IMR-90 (cell line): ENCODE measurements around the gene DCD. TPM values are rescaled to one million over a fixed set of nuclear protein-coding genes. Genes with fewer than 3 reads are reported as not detected.

Experiments
- ATAC-seq: fragments of 200-7000 bp; cut with Tn5 transposase; 2 replicates; pipeline ENCODE4 v1.9.1; 2020; ENCODE audit warnings: low read depth, mild to moderate bottlenecking, moderate library complexity
- BruUV-seq: library from RNA; stranded (reverse); fragments of 400-500 nt; replicated peaks from 2 replicates; lab custom pipeline; 2021; lab: Mats Ljungman, UMichigan
- CTCF ChIA-PET: fragments of 300-600 bp; formaldehyde crosslinking; extraction: SDS; loops from one replicate; lab custom pipeline; 2021; ENCODE audit warnings: antibody characterized with exemption; lab: Yijun Ruan, JAX
- POLR2A ChIA-PET: fragments of 300-600 bp; sonication (Branson Sonifier 250); formaldehyde crosslinking; loops from one replicate; lab custom pipeline; 2022; ENCODE audit warnings: antibody characterized with exemption; ENCODE audit not compliant: unreplicated experiment; lab: Charles Lee
- DNase-seq: peaks from one replicate; pipeline ENCODE4 v3.0.0; 2013
- H2AFZ ChIP-seq: replicated peaks from 2 replicates; pipeline ENCODE3; 2013; ENCODE audit warnings: low read length, mild to moderate bottlenecking; ENCODE audit not compliant: poor library complexity
- H2AK5ac ChIP-seq: 2 replicates; pipeline ENCODE4 v1.6.1; 2013; ENCODE audit warnings: low read depth, low read length, inconsistent platforms
- H2AK9ac ChIP-seq: replicated peaks from 2 replicates; pipeline ENCODE3; 2013; ENCODE audit warnings: mild to moderate bottlenecking, low read depth, low read length, moderate library complexity; ENCODE audit not compliant: poor library complexity
- H2BK120ac ChIP-seq: 2 replicates; pipeline ENCODE4 v1.6.1; 2013; ENCODE audit warnings: low read depth, low read length, inconsistent platforms
- H2BK15ac ChIP-seq: 3 replicates; pipeline ENCODE4 v1.6.1; 2013; ENCODE audit warnings: low read depth, low read length, inconsistent platforms
- H2BK20ac ChIP-seq: 2 replicates; pipeline ENCODE4 v1.6.1; 2013; ENCODE audit warnings: low read depth, mild to moderate bottlenecking, inconsistent platforms, low read length, moderate library complexity
- H2BK5ac ChIP-seq: 2 replicates; pipeline ENCODE4 v1.6.1; 2013; ENCODE audit warnings: mild to moderate bottlenecking, low read depth, low read length, inconsistent platforms; ENCODE audit not compliant: poor library complexity, severe bottlenecking
- H3K14ac ChIP-seq: replicated peaks from 2 replicates; pipeline ENCODE4 v1.6.1; 2013; ENCODE audit warnings: low read depth, low read length, inconsistent platforms
- H3K18ac ChIP-seq: 2 replicates; pipeline ENCODE4 v1.6.1; 2013; ENCODE audit warnings: low read depth, low read length, control low read depth
- H3K23ac ChIP-seq: 2 replicates; pipeline ENCODE4 v1.6.1; 2013; ENCODE audit warnings: low read depth, low read length, inconsistent platforms
- H3K27ac ChIP-seq: 2 replicates; pipeline ENCODE4 v1.5.1; 2013; ENCODE audit warnings: mild to moderate bottlenecking, control low read depth, low read length; ENCODE audit not compliant: insufficient read depth
- H3K27me3 ChIP-seq: 2 replicates; pipeline ENCODE4 v1.6.1; 2013; ENCODE audit warnings: low read length; ENCODE audit not compliant: control insufficient read depth, insufficient read depth
- H3K36me3 ChIP-seq: 2 replicates; pipeline ENCODE4 v1.6.1; 2013; ENCODE audit warnings: low read length, mixed read lengths; ENCODE audit not compliant: control insufficient read depth, insufficient read depth
- H3K4ac ChIP-seq: 2 replicates; pipeline ENCODE4 v1.6.1; 2013; ENCODE audit warnings: low read depth, low read length, inconsistent platforms
- H3K4me1 ChIP-seq: 2 replicates; pipeline ENCODE4 v1.6.1; 2013; ENCODE audit warnings: low read length, mixed read lengths; ENCODE audit not compliant: control insufficient read depth, insufficient read depth
- H3K4me2 ChIP-seq: 2 replicates; pipeline ENCODE4 v1.6.1; 2013; ENCODE audit warnings: low read depth, mild to moderate bottlenecking, control low read depth, low read length, moderate library complexity
- H3K4me3 ChIP-seq: 2 replicates; pipeline ENCODE4 v1.5.1; 2013; ENCODE audit warnings: low read depth, mild to moderate bottlenecking, control low read depth, low read length, moderate library complexity; ENCODE audit not compliant: insufficient read depth
- H3K56ac ChIP-seq: 2 replicates; pipeline ENCODE4 v1.6.1; 2013; ENCODE audit warnings: low read length, inconsistent platforms; ENCODE audit not compliant: insufficient read depth; ENCODE audit errors: extremely low read depth
- H3K79me1 ChIP-seq, 2 experiments: 2 replicates each; pipeline ENCODE4 v1.6.1; 2013; ENCODE audit warnings: low read length in 2 of 2, inconsistent platforms in 1 of 2, low read depth in 1 of 2
- H3K9ac ChIP-seq: 2 replicates; pipeline ENCODE4 v1.6.1; 2013; ENCODE audit warnings: low read depth, low read length, control low read depth
- H3K9me1 ChIP-seq: 2 replicates; pipeline ENCODE4 v1.6.1; 2013; ENCODE audit warnings: low read length, inconsistent platforms; ENCODE audit not compliant: insufficient read depth
- H3K9me3 ChIP-seq: 2 replicates; pipeline ENCODE4 v1.6.1; 2013; ENCODE audit warnings: low read length; ENCODE audit not compliant: control insufficient read depth, insufficient read depth
- H4K20me1 ChIP-seq: 2 replicates; pipeline ENCODE4 v1.6.1; 2013; ENCODE audit warnings: low read length, inconsistent platforms; ENCODE audit not compliant: insufficient read depth
- H4K5ac ChIP-seq: 2 replicates; pipeline ENCODE4 v1.6.1; 2013; ENCODE audit warnings: mild to moderate bottlenecking, low read depth, low read length, control low read depth
- H4K8ac ChIP-seq, 2 experiments: 2 replicates each; pipeline ENCODE4 v1.6.1; 2013; ENCODE audit warnings: low read depth in 2 of 2, low read length in 2 of 2, control low read depth in 1 of 2, inconsistent platforms in 1 of 2
- H4K91ac ChIP-seq: 2 replicates; pipeline ENCODE4 v1.6.1; 2013; ENCODE audit warnings: low read depth, low read length, inconsistent platforms; ENCODE audit not compliant: insufficient read depth
- CEBPB ChIP-seq: IDR thresholded peaks from 2 replicates; pipeline ENCODE4 v1.6.1; 2012; ENCODE audit warnings: low read depth, low read length, improper control_type of control experiment
- CHD1 ChIP-seq: IDR thresholded peaks from 2 replicates; pipeline ENCODE4 v1.6.1; 2012; ENCODE audit warnings: low read depth, low read length, improper control_type of control experiment
- FOS ChIP-seq: fragments of 150-350 bp; IDR thresholded peaks from 2 replicates; pipeline ENCODE4 v1.6.1; 2016; ENCODE audit warnings: low read depth, low read length
- NFE2L2 ChIP-seq: fragments of 150-350 bp; IDR thresholded peaks from 2 replicates; pipeline ENCODE4 v1.6.1; 2016; ENCODE audit warnings: low read depth, mild to moderate bottlenecking, low read length
- WGBS, 2 experiments: methylation state at CpG; one replicate each; pipeline versions ENCODE4 v1.1.5 to v1.1.7; 2013; ENCODE audit warnings: missing lambda C conversion rate in 2 of 2; ENCODE audit not compliant: insufficient read length in 1 of 2; ENCODE audit errors: extremely low coverage in 2 of 2; 5-methylcytosine and 5-hydroxymethylcytosine counted together
- dilution Hi-C: fragments of 300-500 bp; cut with HindIII; formaldehyde crosslinking; loops from one replicate; pipeline ENCODE4 v1.14.3; 2018; ENCODE audit warnings: low sequenced_read_pairs; ENCODE audit not compliant: unreplicated experiment
- in situ Hi-C: fragments of 300-500 bp; cut with MboI; formaldehyde crosslinking; loops from 3 replicates; pipeline ENCODE4 v1.14.3; 2019; ENCODE audit warnings: low sequenced_read_pairs, inconsistent platforms, mixed read lengths
- intact Hi-C: fragments of 100-400 bp; cut with micrococcal nuclease; formaldehyde crosslinking; loops from 2 replicates; pipeline ENCODE4 v1.10.0; 2022
- polyA plus RNA-seq, 3 experiments: library from polyadenylated mRNA; depleted of rRNA; stranded (reverse); fragments of >200 nt; gene quantifications; 2 replicates each; pipeline ENCODE4 v1.2.3, GENCODE V29; 2012; ENCODE audit warnings: low replicate concordance in 1 of 3
- total RNA-seq: library from RNA; depleted of rRNA; stranded (reverse); fragments of >200 nt; gene quantifications from 2 replicates; pipeline ENCODE4 v1.2.3, GENCODE V29; 2012
- TF ChIP-seq, protein P1 (sequence below): fragments of 150-350 bp; IDR thresholded peaks from 2 replicates; pipeline ENCODE4 v1.6.1; 2017; ENCODE audit warnings: mild to moderate bottlenecking, antibody characterized with exemption, low read length, low read depth

The DCD gene
- total and polyA plus RNA-seq, 2 of the 4 experiments (the other 2 are of a cell fraction): not detected

DNA sequence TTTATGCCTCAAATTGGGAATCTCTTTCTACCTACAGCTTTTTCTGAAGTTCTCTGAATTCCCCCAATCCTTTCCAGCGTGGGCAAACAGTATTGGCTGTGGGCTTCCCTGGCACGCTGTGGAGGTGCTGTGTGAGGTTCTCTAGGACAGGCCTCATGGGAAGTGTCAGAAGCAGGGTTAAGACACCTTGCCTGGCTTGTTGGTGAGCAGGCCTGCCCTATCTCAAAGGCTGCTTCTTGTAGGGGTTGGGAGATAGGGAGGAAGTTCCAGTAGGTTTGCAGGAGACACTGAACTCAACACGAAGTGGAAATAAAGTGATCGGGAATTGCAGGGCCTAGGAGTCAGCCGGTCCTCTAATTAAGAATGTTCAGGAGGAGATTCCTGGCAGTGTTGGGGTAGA, 30.0 kb upstream of the DCD start:
- Histone ChIP-seq H3K27me3 (no peaks in the 10 kb centered on the region; the same call in 1 of the 2 replicates), H4K91ac (no peak overlapping the region), H2BK5ac (no peak overlapping the region), H3K14ac (no peak overlapping the region), H3K18ac (no peak overlapping the region), H3K4me1 (no peaks in the 10 kb centered on the region), H2AK9ac (no peak overlapping the region), H3K9ac (no peak overlapping the region), H3K4me3 (no peak overlapping the region), H2AFZ (no peak overlapping the region), H3K23ac (no peak overlapping the region), H3K9me3 (no peaks in the 10 kb centered on the region), H3K4ac (no peak overlapping the region), H2BK120ac (no peak overlapping the region), H3K56ac (no peak overlapping the region), H4K5ac (no peak overlapping the region), H4K20me1 (no peaks in the 10 kb centered on the region), H4K8ac (no peak overlapping the region), H3K36me3 (no peaks in the 10 kb centered on the region), H2BK20ac (no peak overlapping the region), H3K27ac (no peak overlapping the region), H2AK5ac (no peak overlapping the region), H3K79me1 (no peaks in the 10 kb centered on the region), H2BK15ac (no peak overlapping the region), H3K4me2 (no peak overlapping the region), H3K9me1 (no peaks in the 10 kb centered on the region; the same call in 1 of the 2 replicates)
- dilution Hi-C loops (no loop called here), intact Hi-C loops (no loop called here), in situ Hi-C loops (no loop called here)
- POLR2A ChIA-PET: no interaction called here
- no peak for TF ChIP-seq CHD1
- no peak for TF ChIP-seq FOS
- TF ChIP-seq NFE2L2: no peak
- TF ChIP-seq CEBPB: no peak
- TF ChIP-seq, protein P1, sequence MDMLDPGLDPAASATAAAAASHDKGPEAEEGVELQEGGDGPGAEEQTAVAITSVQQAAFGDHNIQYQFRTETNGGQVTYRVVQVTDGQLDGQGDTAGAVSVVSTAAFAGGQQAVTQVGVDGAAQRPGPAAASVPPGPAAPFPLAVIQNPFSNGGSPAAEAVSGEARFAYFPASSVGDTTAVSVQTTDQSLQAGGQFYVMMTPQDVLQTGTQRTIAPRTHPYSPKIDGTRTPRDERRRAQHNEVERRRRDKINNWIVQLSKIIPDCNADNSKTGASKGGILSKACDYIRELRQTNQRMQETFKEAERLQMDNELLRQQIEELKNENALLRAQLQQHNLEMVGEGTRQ: no peak
- DNase-seq: no peak
- CTCF ChIA-PET: no interaction called here
- 58% methylated on average over 2 of the region's 5 CpGs; no CpG with 5 or more reads in 1 of the 2 experiments for WGBS, 2 experiments
- ATAC-seq: no peak
- BruUV-seq: no TSS peak
